HepG2 (cell line): ENCODE measurements around the gene LMAN2L. TPM values are rescaled to one million over a fixed set of nuclear protein-coding genes. Genes with fewer than 3 reads are reported as not detected.

Experiments used
- ATAC-seq: fragments of 200-7000 bp; cut with Tn5 transposase; 3 replicates; pipeline ENCODE4 v1.9.1; 2020; ENCODE audit warnings: mild to moderate bottlenecking, moderate library complexity
- BruUV-seq: library from RNA; stranded (reverse); fragments of 400-500 nt; replicated peaks from 2 replicates; lab custom pipeline; 2021; lab: Mats Ljungman, UMichigan
- CTCF ChIA-PET: fragments of 300-600 bp; formaldehyde crosslinking; extraction: SDS; loops from one replicate; lab custom pipeline; 2021; ENCODE audit warnings: low total read pairs, inconsistent platforms, low intra/inter-chr PET ratio; lab: Yijun Ruan, JAX
- POLR2A ChIA-PET: fragments of 350-600 bp; sonication (Branson Sonifier 250); formaldehyde crosslinking; loops from one replicate; lab custom pipeline; 2020; ENCODE audit warnings: antibody characterized with exemption, inconsistent platforms; lab: Yijun Ruan, JAX
- DNase-seq: peaks from one replicate; pipeline ENCODE4 v3.0.0-alpha.2; 2015; ENCODE audit warnings: low spot score
- FAIRE-seq: peaks from 3 replicates; lab custom pipeline; 2011; peaks lifted over from hg19 to GRCh38; lab: Jason Lieb, UNC
- H2AFZ ChIP-seq: one replicate; pipeline ENCODE4 v1.6.1; 2011; ENCODE audit warnings: low read length, inconsistent platforms
- H3K27ac ChIP-seq: fragments of 300-600 bp; 3 replicates; pipeline ENCODE4 v1.8.0; 2011; ENCODE audit warnings: mixed run types, mild to moderate bottlenecking, mixed read lengths, low read length, inconsistent platforms; ENCODE audit not compliant: insufficient read depth; ENCODE audit errors: extremely low read length
- H3K27me3 ChIP-seq, 2 experiments: fragments of 200-600 bp in 1 of 2; 2 replicates in 1 of 2; 3 replicates in 1 of 2; pipeline versions ENCODE4 v1.6.0 to v1.8.0; 2011; ENCODE audit warnings: low read length in 2 of 2, mild to moderate bottlenecking in 2 of 2, moderate library complexity in 2 of 2, inconsistent platforms in 1 of 2; ENCODE audit not compliant: insufficient read depth in 2 of 2, control insufficient read depth in 1 of 2
- H3K36me3 ChIP-seq, 2 experiments: fragments of 200-600 bp in 1 of 2; replicated peaks in 1 of 2; 2 replicates in 1 of 2; 3 replicates in 1 of 2; pipeline versions ENCODE4 v1.5.1 to v1.8.0; 2011; ENCODE audit warnings: low read length in 2 of 2, inconsistent platforms in 1 of 2; ENCODE audit not compliant: insufficient read depth in 2 of 2, control insufficient read depth in 1 of 2
- H3K4me1 ChIP-seq: 2 replicates; pipeline ENCODE4 v1.5.1; 2012; ENCODE audit warnings: low read length, inconsistent platforms; ENCODE audit not compliant: insufficient read depth
- H3K4me2 ChIP-seq: 2 replicates; pipeline ENCODE4 v1.6.0; 2011; ENCODE audit warnings: low read depth, low read length, inconsistent platforms
- H3K4me3 ChIP-seq, 3 experiments: fragments of 200-600 bp in 1 of 3; sonication (generic), shearing (Covaris generic) in 1 of 3; replicated peaks in 1 of 3; 2 replicates each; pipeline ENCODE4 v1.5.1; 2011 to 2016; ENCODE audit warnings: low read length in 3 of 3, inconsistent platforms in 2 of 3, low read depth in 2 of 3, mild to moderate bottlenecking in 2 of 3, control low read depth in 1 of 3, mixed read lengths in 1 of 3; ENCODE audit not compliant: insufficient read depth in 1 of 3
- H3K79me2 ChIP-seq: one replicate; pipeline ENCODE4 v1.6.1; 2011; ENCODE audit warnings: low read length, inconsistent platforms; ENCODE audit not compliant: insufficient read depth
- H3K9ac ChIP-seq: 2 replicates; pipeline ENCODE4 v1.6.0; 2011; ENCODE audit warnings: mild to moderate bottlenecking, low read depth, low read length, inconsistent platforms; ENCODE audit not compliant: insufficient read depth
- H3K9me3 ChIP-seq: 2 replicates; pipeline ENCODE4 v1.5.1; 2012; ENCODE audit warnings: mild to moderate bottlenecking, low read length
- H4K20me1 ChIP-seq: 2 replicates; pipeline ENCODE4 v1.6.0; 2011; ENCODE audit warnings: inconsistent platforms, mild to moderate bottlenecking, low read length, moderate library complexity; ENCODE audit not compliant: insufficient read depth
- ARHGAP35 ChIP-seq: sonication (generic); formaldehyde crosslinking; IDR thresholded peaks from 2 replicates; pipeline ENCODE4 v1.9.0; 2022; ENCODE audit warnings: mild to moderate bottlenecking, inconsistent platforms, moderate library complexity, missing genetic modification reagents, borderline replicate concordance
- CHCHD3 ChIP-seq: sonication (generic); formaldehyde crosslinking; IDR thresholded peaks from 2 replicates; pipeline ENCODE4 v1.8.0; 2022; ENCODE audit warnings: mild to moderate bottlenecking, missing genetic modification reagents, moderate library complexity
- HDAC2 ChIP-seq: sonication (generic); formaldehyde crosslinking; IDR thresholded peaks from 2 replicates; pipeline ENCODE4 v1.4.0; 2020; ENCODE audit warnings: missing genetic modification reagents
- HMG20B ChIP-seq: conservative IDR thresholded peaks from 2 replicates; pipeline ENCODE4 v1.6.1; 2016; ENCODE audit warnings: missing genetic modification reagents, missing compliant biosample characterization
- KLF6 ChIP-seq: IDR thresholded peaks from 2 replicates; pipeline ENCODE4 v1.8.0; 2016; ENCODE audit warnings: missing biosample characterization, missing genetic modification reagents
- NPAS2 ChIP-seq: sonication (generic); formaldehyde crosslinking; IDR thresholded peaks from 2 replicates; pipeline ENCODE4 v1.8.0; 2022; ENCODE audit warnings: mild to moderate bottlenecking, missing genetic modification reagents, borderline replicate concordance
- SP5 ChIP-seq: IDR thresholded peaks from 2 replicates; pipeline ENCODE4 v1.6.1; 2016; ENCODE audit warnings: low read depth, borderline replicate concordance
- ZFP41 ChIP-seq: sonication (generic); formaldehyde crosslinking; IDR thresholded peaks from 2 replicates; pipeline ENCODE4 v1.4.0; 2020; ENCODE audit warnings: mild to moderate bottlenecking, missing genetic modification reagents, borderline replicate concordance
- ZNF331 ChIP-seq: sonication (generic); formaldehyde crosslinking; IDR thresholded peaks from 2 replicates; pipeline ENCODE4 v1.4.0; 2020; ENCODE audit warnings: missing genetic modification reagents
- ZNF44 ChIP-seq: sonication (generic); formaldehyde crosslinking; IDR thresholded peaks from 2 replicates; pipeline ENCODE4 v1.5.1; 2020; ENCODE audit warnings: mild to moderate bottlenecking, missing genetic modification reagents
- ZNF678 ChIP-seq: sonication (generic); formaldehyde crosslinking; IDR thresholded peaks from 2 replicates; pipeline ENCODE4 v1.4.0; 2020; ENCODE audit warnings: mild to moderate bottlenecking, missing genetic modification reagents
- ZNF746 ChIP-seq: sonication (generic); formaldehyde crosslinking; IDR thresholded peaks from 2 replicates; pipeline ENCODE4 v1.8.0; 2022; ENCODE audit warnings: mild to moderate bottlenecking, missing genetic modification reagents
- ZNF761 ChIP-seq: sonication (generic); formaldehyde crosslinking; conservative IDR thresholded peaks from 2 replicates; pipeline ENCODE4 v1.4.0; 2020; ENCODE audit warnings: mild to moderate bottlenecking, missing genetic modification reagents
- WGBS: methylation state at CpG from one replicate; pipeline ENCODE4 v1.1.6; 2017; ENCODE audit warnings: low lambda C conversion rate; 5-methylcytosine and 5-hydroxymethylcytosine counted together
- in situ Hi-C: cut with HindIII; loops from 2 replicates; pipeline ENCODE4 v1.10.0; 2017; ENCODE audit warnings: low pct_unique_long_range_greater_than_20kb; ENCODE audit not compliant: extremely low pct_ligation_motif_present
- intact Hi-C: fragments of 100-400 bp; cut with micrococcal nuclease; formaldehyde crosslinking; loops from one replicate; pipeline ENCODE4 v1.10.0; 2022; ENCODE audit not compliant: unreplicated experiment
- polyA plus RNA-seq, 8 experiments: library from polyadenylated mRNA; depleted of rRNA in 3 of 8; stranded (reverse) in 7 of 8; unstranded in 1 of 8; fragments of >200 nt; fragmentation: Illumina TruSeq in 4 of 8; extraction: Trizol in 4 of 8; gene quantifications; 2 replicates each; pipeline versions ENCODE4 v1.2.1 to v1.2.3, GENCODE V29; 2011 to 2016; ENCODE audit warnings: low read depth in 4 of 8, missing spikeins in 1 of 8, mixed read lengths in 1 of 8; ENCODE audit not compliant: insufficient read depth in 1 of 8
- total RNA-seq, 5 experiments: library from RNA; depleted of rRNA; stranded (reverse); fragments of >200 nt; fragmentation: Illumina TruSeq; extraction: Trizol; gene quantifications; 2 replicates each; pipeline ENCODE4 v1.2.3, GENCODE V29; 2016; ENCODE audit warnings: low read depth in 1 of 5
- TF ChIP-seq, protein P1 (sequence below): sonication (generic); formaldehyde crosslinking; IDR thresholded peaks from 2 replicates; pipeline ENCODE4 v1.4.0; 2020; ENCODE audit warnings: missing genetic modification reagents
- TF ChIP-seq, protein P2 (sequence below): IDR thresholded peaks from 2 replicates; pipeline ENCODE4 v1.6.1; 2016; ENCODE audit warnings: control low read depth
- TF ChIP-seq, protein P3 (sequence below): sonication (generic); formaldehyde crosslinking; IDR thresholded peaks from 2 replicates; pipeline ENCODE4 v1.8.0; 2022; ENCODE audit warnings: mild to moderate bottlenecking, missing genetic modification reagents; ENCODE audit not compliant: insufficient replicate concordance

Gene LMAN2L
- total and polyA plus RNA-seq, 2 of the 13 experiments (the other 11 are each of a cell fraction or from before 2014, with no cell fraction given) = 39.1 to 57.9 TPM

DNA sequence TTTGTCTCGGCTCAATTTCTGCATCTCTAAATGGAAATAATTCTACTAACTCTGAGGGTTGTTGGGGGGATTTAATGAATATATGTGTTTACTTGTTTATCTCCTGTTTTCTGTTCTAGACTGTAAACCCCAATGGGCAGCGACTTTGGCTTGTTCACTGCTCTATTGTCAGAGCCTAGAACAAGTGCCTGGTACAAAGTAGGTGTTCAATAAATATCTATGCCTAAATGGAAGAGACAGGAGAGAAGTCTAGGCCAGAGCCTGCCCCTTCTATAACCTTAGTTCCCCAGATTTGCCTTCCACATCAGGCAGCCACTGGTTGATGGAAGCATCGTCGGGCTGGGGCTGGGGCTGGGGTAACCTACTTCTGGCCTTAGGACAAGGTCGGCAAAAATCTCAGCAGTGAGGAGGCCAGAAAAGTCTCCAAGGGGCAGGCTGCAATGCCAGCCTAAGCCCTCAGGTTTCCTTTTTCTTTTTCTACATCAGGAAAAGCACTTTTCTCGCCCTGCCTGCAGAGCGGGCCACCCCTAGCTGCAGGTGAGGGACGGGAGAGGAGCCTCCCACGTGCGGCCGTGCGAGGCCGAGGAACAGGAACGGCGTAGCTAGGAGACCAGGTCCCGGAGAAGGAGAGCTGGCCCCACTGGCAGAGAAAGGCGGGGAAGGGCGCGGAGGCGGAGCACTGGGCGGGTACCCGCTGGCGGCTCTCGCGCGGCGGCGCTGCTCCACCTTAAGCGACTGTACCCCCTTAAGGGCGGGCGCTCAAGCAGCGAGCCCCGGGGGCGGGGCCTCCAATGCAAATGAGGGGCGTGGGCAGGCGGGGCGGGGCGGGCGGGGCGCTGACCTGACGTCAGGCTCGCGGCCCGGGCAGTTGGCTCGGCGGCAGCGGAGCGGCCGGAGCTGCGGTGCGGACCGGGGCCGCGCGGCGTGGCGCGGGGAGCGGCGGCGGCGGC, 20.4 kb upstream of the LMAN2L start, which contains the start of gene CNNM4:
TSS of gene CNNM4 (plus strand) at position 867 of the 950 bp plus-strand sequence. CDS start 98 bp downstream, outside the sequence.
- 13% methylated on average over 18 of the region's 62 CpGs for WGBS
- Histone ChIP-seq H3K9me3 (no peaks in the 10 kb centered on the region), H3K9ac (peak within 1 kb of the TSS; percentile 84), H3K4me1 (peaks cover 65% of the 10 kb centered on the region), H2AFZ (peak within 1 kb of the TSS; percentile 86), H3K27ac (peak within 1 kb of the TSS; percentile 39), H3K4me2 (peak within 1 kb of the TSS; percentile 100), H4K20me1 (no peaks in the 10 kb centered on the region; the same call in 1 of the 2 replicates), H3K27me3 (peaks cover 3 to 14% of the 10 kb centered on the region in 2 experiments; a peak in 3 of 5 replicates), H3K36me3 (no peaks in the 10 kb centered on the region), H3K4me3 (peak within 1 kb of the TSS; percentile 59 to 94 (median 77)), H3K79me2 (peaks cover 22% of the 10 kb centered on the region)
- ATAC-seq (peak; percentile 75), DNase-seq (peak; percentile 88), FAIRE-seq (no peak)
- in situ Hi-C loops = no loop called here
- POLR2A ChIA-PET = interaction anchor here (0.9 to 2.7 kb wide), 18 partner anchors 9 to 228 kb away, joined by 3 to 11 read pairs (median 4); partner anchors contain the start of genes ANKRD39, CNNM3 and LMAN2L
- CTCF ChIA-PET = interaction anchor here (0.9 to 1.0 kb wide), 2 partner anchors 156 to 210 kb away, joined by 3 read pairs; no protein-coding TSS in a partner anchor
- BruUV-seq = no TSS peak
- intact Hi-C loops = loop anchor here (5.0 to 10.0 kb wide), 5 partner anchors 57 to 223 kb away; partner anchors contain the start of genes ARID5A and CNNM3
- TF ChIP-seq ZNF746 = no peak
- TF ChIP-seq, protein P1, sequence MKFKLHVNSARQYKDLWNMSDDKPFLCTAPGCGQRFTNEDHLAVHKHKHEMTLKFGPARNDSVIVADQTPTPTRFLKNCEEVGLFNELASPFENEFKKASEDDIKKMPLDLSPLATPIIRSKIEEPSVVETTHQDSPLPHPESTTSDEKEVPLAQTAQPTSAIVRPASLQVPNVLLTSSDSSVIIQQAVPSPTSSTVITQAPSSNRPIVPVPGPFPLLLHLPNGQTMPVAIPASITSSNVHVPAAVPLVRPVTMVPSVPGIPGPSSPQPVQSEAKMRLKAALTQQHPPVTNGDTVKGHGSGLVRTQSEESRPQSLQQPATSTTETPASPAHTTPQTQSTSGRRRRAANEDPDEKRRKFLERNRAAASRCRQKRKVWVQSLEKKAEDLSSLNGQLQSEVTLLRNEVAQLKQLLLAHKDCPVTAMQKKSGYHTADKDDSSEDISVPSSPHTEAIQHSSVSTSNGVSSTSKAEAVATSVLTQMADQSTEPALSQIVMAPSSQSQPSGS (CRISPR knock-in tag) = no peak
- 0 out of 2 replicates have a peak, but pooled peaks have one; percentile 34 for TF ChIP-seq HDAC2 (CRISPR knock-in tag)
- no peak for TF ChIP-seq NPAS2
- TF ChIP-seq, protein P2, sequence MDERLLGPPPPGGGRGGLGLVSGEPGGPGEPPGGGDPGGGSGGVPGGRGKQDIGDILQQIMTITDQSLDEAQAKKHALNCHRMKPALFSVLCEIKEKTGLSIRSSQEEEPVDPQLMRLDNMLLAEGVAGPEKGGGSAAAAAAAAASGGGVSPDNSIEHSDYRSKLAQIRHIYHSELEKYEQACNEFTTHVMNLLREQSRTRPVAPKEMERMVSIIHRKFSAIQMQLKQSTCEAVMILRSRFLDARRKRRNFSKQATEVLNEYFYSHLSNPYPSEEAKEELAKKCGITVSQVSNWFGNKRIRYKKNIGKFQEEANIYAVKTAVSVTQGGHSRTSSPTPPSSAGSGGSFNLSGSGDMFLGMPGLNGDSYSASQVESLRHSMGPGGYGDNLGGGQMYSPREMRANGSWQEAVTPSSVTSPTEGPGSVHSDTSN (CRISPR knock-in tag) = no peak
- TF ChIP-seq ZNF331 (CRISPR knock-in tag) = no peak
- 0 out of 2 replicates have a peak, but pooled peaks have one; percentile 33 for TF ChIP-seq KLF6 (CRISPR knock-in tag)
- TF ChIP-seq HMG20B (CRISPR knock-in tag) = no peak
- TF ChIP-seq SP5 (CRISPR knock-in tag) = peak; percentile 95
- TF ChIP-seq ZNF44 (CRISPR knock-in tag) = no peak
- TF ChIP-seq, protein P3, sequence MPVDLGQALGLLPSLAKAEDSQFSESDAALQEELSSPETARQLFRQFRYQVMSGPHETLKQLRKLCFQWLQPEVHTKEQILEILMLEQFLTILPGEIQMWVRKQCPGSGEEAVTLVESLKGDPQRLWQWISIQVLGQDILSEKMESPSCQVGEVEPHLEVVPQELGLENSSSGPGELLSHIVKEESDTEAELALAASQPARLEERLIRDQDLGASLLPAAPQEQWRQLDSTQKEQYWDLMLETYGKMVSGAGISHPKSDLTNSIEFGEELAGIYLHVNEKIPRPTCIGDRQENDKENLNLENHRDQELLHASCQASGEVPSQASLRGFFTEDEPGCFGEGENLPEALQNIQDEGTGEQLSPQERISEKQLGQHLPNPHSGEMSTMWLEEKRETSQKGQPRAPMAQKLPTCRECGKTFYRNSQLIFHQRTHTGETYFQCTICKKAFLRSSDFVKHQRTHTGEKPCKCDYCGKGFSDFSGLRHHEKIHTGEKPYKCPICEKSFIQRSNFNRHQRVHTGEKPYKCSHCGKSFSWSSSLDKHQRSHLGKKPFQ (CRISPR knock-in tag) = no peak
- TF ChIP-seq ZNF761 (CRISPR knock-in tag) = no peak
- TF ChIP-seq CHCHD3 (CRISPR knock-in tag) = 0 out of 2 replicates have a peak, but pooled peaks have one; percentile 45
- no peak for TF ChIP-seq ZNF678 (CRISPR knock-in tag)
- TF ChIP-seq ZFP41 (CRISPR knock-in tag) = no peak
- TF ChIP-seq ARHGAP35 = peak; percentile 73
